Measurements from ENCODE around the gene CCT7.
A peak's percentile ranks its signal among the peaks of the same experiment; 100 is the strongest.

CCT7 gene

GRCh38 chr2:73267008-73267407, 32.9 kb downstream of the CCT7 start:
- DNase-seq (ENCODE audit: low read depth in 2 of 2) = no peak

DNA sequence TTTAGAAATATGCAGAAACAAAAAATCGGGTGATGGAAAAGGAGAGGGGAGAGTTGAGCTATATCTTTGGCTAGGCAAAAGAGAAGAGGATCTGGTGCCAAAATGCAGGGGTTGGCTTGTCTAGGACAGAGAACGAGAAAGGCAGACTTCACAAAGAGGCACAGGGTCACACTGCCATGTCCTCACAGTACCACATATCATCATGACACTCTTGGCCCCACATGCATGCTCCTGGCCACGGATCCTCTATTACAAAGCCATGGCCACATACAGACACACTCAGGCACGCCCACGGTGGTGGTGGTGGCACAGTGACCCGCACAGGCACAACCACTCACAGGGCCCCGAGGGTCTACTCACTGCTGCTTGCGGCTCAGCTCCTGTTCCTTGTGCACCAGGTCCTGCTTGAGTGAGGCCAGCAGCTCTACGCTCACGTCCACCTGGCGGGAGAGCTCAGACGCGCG, 34.3 kb downstream of the CCT7 start:
- DNase-seq (ENCODE audit: low read depth in 2 of 2) = no peak

DNA sequence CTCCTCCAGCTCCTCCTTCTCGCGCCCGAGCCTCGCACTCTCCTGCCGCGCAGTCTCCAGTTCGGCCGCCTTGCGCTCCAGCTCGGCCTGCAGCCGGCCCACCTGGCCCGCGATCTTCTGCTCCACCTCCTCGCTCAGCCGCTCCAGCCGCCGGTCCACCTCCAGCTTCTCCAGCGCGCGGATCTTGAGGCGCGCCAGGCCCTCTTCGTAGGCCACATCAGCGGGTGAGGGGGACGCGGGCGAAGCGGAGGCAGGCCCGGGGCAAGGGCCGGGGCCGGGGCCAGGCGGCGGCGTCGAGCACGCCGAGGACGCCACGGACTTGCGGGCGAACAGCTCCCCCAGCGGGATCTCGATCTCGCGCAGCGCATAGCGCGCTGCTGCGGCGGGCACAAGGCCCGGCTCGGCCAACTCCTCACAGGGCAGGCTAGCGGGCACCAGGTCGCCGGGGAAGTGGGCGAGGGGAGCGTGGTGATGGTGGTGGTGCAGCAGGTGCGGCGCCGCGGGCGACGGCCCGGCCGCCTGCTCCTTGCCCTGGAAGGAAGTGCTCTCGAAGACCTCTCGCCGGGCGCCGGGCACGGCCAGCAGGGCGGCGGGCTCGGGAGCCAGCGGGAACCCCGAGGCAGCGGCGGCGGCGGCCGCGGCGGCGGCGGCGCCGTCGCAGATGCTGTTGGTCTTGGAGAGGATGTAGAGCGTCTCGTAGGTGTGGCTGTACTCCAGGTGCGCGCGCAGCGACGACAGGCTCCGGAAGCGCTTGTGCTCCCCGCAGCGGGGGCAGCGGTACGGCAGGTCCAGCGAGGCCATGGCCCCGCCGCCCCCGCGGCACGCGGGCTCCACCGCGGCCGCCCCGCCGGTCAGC, 35.0 kb downstream of the CCT7 start:
- DNase-seq (ENCODE audit: low read depth in 2 of 2) = peak; percentile 40 to 50

DNA sequence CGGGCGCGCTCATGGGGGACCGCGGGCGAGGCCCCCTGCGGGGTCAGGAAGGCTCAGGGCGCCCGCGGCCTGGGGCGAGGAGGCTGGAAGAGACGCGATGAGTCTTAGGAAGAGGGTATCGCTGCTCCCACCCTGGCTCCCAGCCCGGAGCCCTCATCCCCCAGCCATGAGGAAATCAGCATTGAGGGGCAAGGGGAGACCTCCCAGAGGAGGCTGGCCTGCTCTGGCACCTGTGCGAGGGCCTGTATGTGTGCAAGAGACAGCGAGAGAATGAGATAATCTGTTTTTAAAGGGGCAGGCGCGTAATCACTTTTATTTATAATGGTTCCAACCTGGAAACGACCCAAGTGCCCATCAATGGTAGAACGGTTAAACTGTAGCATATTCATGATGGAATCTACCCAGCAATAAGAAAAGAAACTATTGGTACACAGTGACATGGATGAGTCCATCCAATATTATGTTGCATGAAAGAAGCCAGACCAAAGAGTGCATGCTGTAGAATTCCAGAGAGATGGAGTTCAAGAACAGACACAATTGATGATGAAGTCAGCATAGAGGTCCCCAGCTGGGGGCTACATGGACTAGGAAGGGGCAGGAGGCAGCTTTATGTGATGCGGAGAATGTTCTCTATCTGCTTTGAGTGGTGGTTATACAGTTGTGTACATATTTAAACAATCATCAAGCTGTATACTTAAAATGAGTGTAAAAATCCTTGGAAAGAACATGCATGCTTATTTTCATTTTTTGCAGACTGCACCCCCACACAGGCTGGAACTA, 35.8 kb downstream of the CCT7 start:
- DNase-seq (ENCODE audit: low read depth in 2 of 2) = no peak

DNA sequence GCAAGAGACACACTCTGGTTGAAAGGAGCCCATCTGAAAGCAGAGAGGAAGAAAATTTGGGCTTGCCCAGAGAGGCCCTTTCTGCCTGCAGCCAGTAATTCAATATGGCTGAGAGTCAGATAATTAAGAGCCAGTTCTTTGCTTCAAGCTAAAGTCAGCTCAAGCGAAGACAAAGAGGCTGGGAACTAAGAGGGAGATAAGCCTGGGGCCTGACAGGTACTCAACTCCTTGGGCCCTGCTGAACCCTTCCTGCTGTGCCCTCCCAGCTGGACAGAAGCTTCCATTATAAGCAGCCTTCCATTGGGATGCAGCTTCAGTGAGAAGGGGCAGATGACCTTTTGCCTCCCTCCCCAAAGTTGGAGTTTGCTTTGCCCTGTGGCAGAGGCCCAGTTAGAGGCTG, 38.2 kb downstream of the CCT7 start:
- no peak for DNase-seq (ENCODE audit: low read depth in 2 of 2)

DNA sequence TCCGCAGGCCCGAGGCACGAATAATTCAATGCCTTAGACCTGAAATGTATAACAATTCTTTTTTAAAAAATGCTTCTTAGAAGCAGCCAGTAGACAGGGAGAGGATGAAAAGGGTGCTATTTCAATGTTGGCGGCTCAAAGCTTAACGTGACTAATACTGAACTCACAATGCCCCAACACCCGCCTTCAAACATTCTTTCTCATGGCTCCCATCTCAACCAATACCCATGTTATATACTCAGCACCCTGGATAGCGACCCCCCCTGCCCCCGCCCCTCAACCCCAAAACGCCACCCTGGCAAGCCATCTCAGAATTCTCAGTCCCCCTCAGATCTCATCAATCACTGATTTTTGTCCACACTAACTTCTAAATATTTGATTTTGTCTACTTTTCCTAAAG, 45.7 kb downstream of the CCT7 start:
- DNase-seq (ENCODE audit: low read depth in 2 of 2) = no peak

DNA sequence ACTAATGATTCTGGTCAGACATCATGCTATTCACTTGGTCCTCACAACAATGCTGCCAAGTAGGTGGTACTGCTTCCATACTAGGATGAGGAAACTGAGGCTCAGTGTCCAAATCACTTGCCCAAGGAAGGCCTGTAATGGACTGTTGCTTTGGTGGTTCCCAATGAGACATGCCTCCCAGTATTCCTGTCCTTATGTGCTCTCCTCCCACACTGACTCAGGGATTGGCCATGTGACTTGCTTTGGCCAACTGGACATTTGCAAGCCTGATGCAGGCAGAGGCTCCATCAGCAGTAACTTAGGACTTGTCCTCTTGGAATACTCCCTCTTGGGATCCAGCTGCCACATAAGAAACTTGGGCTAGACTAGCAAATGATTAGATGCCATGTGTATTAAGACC, 47.1 kb downstream of the CCT7 start:
- DNase-seq (ENCODE audit: low read depth in 2 of 2) = no peak

GRCh38 chr2:73282924-73283544, 48.9 kb downstream of the CCT7 start:
- DNase-seq (ENCODE audit: low read depth in 2 of 2) = no peak

- DNase-seq (ENCODE audit: low read depth in 2 of 2) = peak in 1 of 2 experiments; percentile 41
Observed at GRCh38 chr2:73283545-73284295, 49.6 kb downstream of the CCT7 start.

- peak; percentile 50 to 75 for DNase-seq (ENCODE audit: low read depth in 2 of 2)
Observed at GRCh38 chr2:73284296-73285158, 50.4 kb downstream of the CCT7 start, which contains the start of gene FBXO41. Gene FBXO41, minus strand, starts transcription at chr2:73284478. Its CDS starts 14,848 bp downstream, at chr2:73269630.

DNA sequence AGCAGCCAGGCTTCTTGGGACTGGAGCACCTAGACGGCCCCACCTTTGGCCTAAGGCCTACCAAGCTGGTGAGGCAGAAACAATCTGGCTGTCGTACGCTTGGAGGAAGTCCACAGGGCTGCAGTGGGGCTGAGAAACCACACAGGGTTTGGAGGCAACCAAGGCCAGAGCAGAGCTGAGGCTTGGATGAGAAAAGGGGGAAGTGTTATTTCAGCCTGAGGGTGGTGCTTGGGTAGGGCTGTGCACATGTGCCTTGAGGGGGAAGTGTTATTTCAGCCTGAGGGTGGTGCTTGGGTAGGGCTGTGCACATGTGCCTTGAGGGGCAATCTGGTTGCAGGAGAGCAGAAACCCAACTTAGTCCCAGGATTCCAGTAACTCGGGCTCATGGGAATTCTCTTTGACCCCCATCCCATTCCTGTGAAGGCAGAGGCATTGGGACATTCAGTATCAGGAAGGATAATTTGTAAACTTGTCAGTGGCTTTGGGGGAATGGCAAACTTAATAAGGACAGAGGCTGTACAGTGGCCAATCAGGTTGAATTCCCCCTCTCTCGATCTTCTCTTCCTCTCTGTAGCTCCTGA, 51.1 kb downstream of the CCT7 start:
- DNase-seq (ENCODE audit: low read depth in 2 of 2) = no peak

DNA sequence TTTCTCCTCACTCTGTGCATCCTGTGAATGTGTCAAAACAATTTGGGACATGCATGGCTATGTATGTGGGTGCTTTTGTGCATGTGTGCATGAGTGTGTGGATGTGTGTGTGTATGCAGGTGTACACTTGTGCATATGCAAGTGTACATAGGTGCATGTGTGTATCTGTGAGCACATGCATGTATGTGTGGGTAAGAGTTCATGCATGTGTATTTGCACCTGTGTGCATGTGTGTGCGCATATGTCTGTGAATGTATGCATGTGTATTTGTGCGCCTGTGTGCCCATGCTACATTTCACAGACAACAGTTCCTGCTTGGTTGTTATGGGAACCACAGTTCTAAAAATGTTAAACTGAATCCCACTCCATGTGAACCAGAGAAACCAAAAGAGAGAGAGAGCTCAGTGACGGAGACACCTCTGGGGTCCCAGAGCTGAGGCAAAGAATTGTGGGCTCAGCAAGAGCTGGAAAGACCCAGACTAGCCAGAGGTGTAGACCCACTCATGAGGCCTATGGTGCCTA, 52.1 kb downstream of the CCT7 start:
- no peak for DNase-seq (ENCODE audit: low read depth in 2 of 2)

DNA sequence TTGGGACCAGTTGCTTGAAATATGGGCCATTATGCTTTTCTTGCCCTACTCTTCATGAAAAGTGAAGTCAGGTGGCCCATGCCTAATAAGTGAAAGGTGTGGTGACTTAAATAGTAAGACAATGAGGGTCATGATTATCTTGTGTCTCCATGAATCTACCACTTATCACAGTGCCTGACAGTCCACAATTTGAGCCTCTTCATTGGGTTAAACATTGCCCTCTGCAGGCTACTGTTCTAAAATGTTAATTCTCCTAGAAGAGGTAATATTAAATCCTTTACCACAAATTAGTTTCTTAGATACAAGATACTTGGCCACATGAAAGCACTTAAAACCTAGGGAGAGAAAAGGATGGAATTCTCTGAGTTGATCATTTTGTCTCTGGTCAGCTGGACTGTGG, 55.2 kb downstream of the CCT7 start:
- DNase-seq (ENCODE audit: low read depth in 2 of 2) = no peak

DNA sequence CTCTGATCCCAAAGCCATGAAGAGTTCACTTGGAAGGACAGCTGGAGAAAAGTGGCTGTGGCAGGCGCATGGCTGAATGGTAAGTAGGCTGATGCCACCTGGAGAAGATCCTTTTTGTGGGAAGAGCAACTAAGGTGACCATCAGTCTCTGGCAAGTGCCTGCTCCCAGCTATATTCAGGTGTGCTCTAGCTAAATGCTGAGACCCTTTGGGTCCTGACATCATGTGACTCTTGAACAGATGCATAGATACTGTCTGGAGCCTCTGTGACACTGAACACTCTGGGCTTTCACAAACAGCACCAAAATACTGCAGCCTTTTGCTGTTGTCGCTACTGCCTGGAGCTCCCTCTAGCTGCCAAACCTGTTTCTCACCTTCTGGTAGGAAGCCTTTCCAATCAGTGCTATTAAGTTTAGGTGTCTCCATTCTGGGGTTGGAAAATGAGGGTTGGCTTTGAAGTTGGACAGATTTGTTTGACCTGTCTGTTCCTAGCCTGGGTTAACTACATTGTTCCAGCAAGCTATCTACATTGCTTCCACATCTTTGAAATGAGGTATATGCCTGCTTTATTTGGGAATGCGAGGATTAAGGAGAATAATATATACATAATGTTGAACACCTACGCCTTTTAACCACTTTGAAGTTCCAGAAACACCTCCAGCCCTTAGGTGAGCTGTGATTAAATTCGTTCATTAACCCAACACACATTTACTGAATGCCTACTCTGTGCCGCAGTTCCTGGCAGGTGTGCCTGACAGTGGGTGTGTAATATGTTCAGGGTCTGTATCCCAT, 56.1 kb downstream of the CCT7 start:
- no peak for DNase-seq (ENCODE audit: low read depth in 2 of 2)

DNA sequence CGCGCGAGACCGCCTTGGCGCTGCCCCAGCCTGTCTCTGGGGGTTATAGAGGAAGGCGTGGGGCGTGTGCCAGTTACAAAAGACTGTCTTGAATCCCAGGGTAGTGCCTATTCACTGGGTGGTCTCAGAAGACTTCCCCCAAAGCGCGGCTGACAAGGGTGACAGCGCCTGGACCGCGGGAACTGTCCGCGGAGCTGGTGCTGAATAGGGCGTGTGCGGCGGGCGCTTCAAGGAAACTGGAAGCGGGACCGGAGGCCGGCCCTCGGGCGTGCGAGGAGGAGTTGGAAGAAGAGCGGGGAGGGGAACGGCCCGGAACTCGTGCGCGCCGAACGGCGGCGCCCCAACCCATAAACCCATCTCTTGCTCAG, 57.0 kb downstream of the CCT7 start:
- peak in 1 of 2 experiments; percentile 48 for DNase-seq (ENCODE audit: low read depth in 2 of 2)

DNA sequence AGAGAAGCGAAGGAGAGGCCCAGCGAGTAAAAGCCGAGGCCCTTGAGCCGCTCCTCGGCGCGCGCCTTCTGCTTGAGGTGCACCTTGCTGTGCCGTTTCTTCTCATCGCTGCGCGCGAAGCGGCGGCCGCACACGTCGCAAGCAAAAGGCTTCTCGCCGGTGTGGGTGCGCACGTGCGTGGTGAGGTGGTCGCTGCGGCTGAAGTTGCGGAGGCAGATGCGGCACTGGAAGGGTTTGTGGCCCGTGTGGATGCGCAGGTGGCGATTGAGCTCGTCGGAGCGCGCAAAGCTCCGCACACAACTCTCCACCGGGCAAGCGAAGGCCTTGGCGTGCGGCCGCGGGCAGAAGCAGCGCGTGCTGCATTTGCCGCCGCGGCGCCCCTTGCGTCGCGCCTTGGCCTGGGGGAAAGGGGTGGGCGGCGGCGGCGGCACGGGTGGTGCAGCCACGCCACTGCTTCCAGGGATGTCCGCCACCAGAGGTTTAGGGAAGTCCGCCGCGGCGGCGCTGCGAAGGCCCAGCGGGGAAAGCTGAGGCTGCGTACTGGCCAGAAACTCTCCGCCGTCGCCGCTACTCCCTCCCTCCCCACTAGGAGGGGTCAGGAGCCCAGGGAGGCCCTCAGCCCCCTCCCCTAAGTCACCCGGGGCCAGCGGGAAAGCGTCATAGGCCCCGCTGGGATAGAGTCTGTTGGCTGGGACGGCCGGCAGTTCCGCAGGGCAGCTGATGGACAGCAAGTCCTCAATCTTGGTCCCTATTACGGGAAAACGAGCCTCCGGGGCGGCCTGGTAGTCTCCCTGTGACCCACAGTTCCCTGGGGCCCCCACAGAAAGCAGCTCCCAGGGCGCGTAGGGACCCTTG, 57.6 kb downstream of the CCT7 start:
- no peak for DNase-seq (ENCODE audit: low read depth in 2 of 2)

DNA sequence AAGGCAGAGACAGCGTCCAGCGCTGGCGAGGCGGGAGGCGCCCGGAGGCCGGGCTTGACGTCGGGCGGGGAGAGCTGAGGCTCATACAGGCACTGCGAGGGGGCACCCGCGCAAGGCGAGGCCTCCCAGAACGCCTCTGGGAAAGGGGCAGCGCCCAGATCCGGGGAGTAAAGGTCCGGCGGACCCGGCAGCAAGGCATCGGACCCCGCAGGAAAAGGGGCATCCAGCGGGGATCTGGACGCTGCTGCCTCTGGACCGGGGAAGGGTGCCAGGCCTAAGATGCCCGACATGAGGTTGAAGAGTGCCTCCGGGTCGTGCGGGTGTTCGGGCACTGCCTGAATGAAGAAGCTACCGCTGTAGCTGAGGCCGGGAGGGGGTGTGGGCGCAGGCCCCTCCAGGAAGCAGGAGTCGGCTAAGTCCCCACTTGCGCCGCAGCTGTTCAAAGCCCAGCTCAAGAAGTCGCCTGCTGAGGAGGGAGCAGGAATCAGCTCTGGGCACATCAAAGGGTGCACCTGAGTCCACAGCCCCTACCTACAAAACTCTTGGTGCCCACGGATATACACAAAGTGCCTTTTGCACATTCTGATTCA, 58.3 kb downstream of the CCT7 start:
- no peak for DNase-seq (ENCODE audit: low read depth in 2 of 2)
